ENCODE data around the gene POU1F1.

GRCh38 chr3:87246662-87247429 is 29.5 kb downstream of the POU1F1 start:
- no peak for TF ChIP-seq ZNF274 (IDR thresholded peaks at IDR 0.05; ENCODE audit: low read depth, low read length)
- TF ChIP-seq YY1 (IDR thresholded peaks at IDR 0.05; ENCODE audit: insufficient read depth, insufficient read length): no peak

All from NT2/D1 (cell line).